ENCODE measurements around the gene C11orf54. TPM values are rescaled to one million over a fixed set of nuclear protein-coding genes. Genes with fewer than 3 reads are reported as not detected.

C11orf54 gene
- total RNA-seq, 1 donor from 2014 or later: 48.3 TPM

- Histone ChIP-seq H3K27me3 (no peaks in the 10 kb centered on the region), H3K4me1 (peaks cover 29% of the 10 kb centered on the region), H3K4me3 (peak overlapping the region; percentile 99), H3K36me3 (peaks cover 5% of the 10 kb centered on the region), H3K27ac (peak overlapping the region; percentile 95), H3K9me3 (no peaks in the 10 kb centered on the region)
- no peak for ATAC-seq
- TF ChIP-seq CTCF (IDR thresholded peaks at IDR 0.05): no peak
- DNase-seq: no peak
- intact Hi-C loops (cut with DNase I): no loop called here
Observed at GRCh38 chr11:93783362-93783761, 41.9 kb downstream of the C11orf54 start.

- intact Hi-C loops (cut with DNase I): no loop called here
- Histone ChIP-seq H3K36me3 (peaks cover 9% of the 10 kb centered on the region), H3K27ac (peak overlapping the region; percentile 95), H3K4me1 (peaks cover 29% of the 10 kb centered on the region), H3K9me3 (no peaks in the 10 kb centered on the region), H3K4me3 (peak overlapping the region; percentile 99), H3K27me3 (no peaks in the 10 kb centered on the region)
- DNase-seq (no peak), ATAC-seq (peak; percentile 43)
- no peak for TF ChIP-seq CTCF (IDR thresholded peaks at IDR 0.05)
Observed at GRCh38 chr11:93783765-93784144, 42.3 kb downstream of the C11orf54 start.

GRCh38 chr11:93784145-93784934, 42.9 kb downstream of the C11orf54 start, which contains the start of gene MED17:
Gene MED17, plus strand, starts transcription at chr11:93784282. Its CDS starts 232 bp downstream, at chr11:93784514.
- intact Hi-C loops (cut with DNase I): no loop called here
- no peaks in the 10 kb centered on the region for H3K27me3 ChIP-seq
- H3K4me1 ChIP-seq: peaks cover 29% of the 10 kb centered on the region
- peak; percentile 46 for TF ChIP-seq CTCF (IDR thresholded peaks at IDR 0.05)
- peak within 1 kb of the TSS; percentile 99 for H3K4me3 ChIP-seq
- H3K36me3 ChIP-seq: peaks cover 15% of the 10 kb centered on the region
- DNase-seq: peak; percentile 94
- ATAC-seq: peak; percentile 99
- peak within 1 kb of the TSS; percentile 95 for H3K27ac ChIP-seq
- no peaks in the 10 kb centered on the region for H3K9me3 ChIP-seq

- H3K4me1 ChIP-seq: peaks cover 29% of the 10 kb centered on the region
- H3K27ac ChIP-seq: peak overlapping the region; percentile 95
- no peak for DNase-seq
- no peak for ATAC-seq
- H3K36me3 ChIP-seq: peaks cover 21% of the 10 kb centered on the region
- H3K4me3 ChIP-seq: peak overlapping the region; percentile 99
- H3K27me3 ChIP-seq: no peaks in the 10 kb centered on the region
- intact Hi-C loops (cut with DNase I): no loop called here
- no peaks in the 10 kb centered on the region for H3K9me3 ChIP-seq
- TF ChIP-seq CTCF (IDR thresholded peaks at IDR 0.05): no peak
Observed at GRCh38 chr11:93784935-93785360, 43.5 kb downstream of the C11orf54 start.

GRCh38 chr11:93791493-93791892, 50.0 kb downstream of the C11orf54 start:
- intact Hi-C loops (cut with DNase I): no loop called here
- no peak for TF ChIP-seq CTCF (IDR thresholded peaks at IDR 0.05)
- no peaks in the 10 kb centered on the region for H3K27me3 ChIP-seq
- DNase-seq: no peak
- ATAC-seq: no peak
- no peaks in the 10 kb centered on the region for H3K9me3 ChIP-seq
- H3K4me1 ChIP-seq: peaks cover 12% of the 10 kb centered on the region
- H3K27ac ChIP-seq: no peak overlapping the region
- H3K4me3 ChIP-seq: no peak overlapping the region
- H3K36me3 ChIP-seq: peaks cover 87% of the 10 kb centered on the region
